GM18861 (cell line): ENCODE measurements around the gene OTULIN.
A peak's percentile ranks its signal among the peaks of the same experiment; 100 is the strongest.

Experiments
- ATAC-seq: cut with Tn5 transposase; IDR thresholded peaks from one replicate; pipeline ENCODE4 v1.9.1; 2021; ENCODE audit not compliant: unreplicated experiment

Gene OTULIN

GRCh38 chr5:14738050-14738449 lies 73.5 kb downstream of the OTULIN start:
- no peak for ATAC-seq

- ATAC-seq: no peak
Measured at GRCh38 chr5:14739538-14739937, 75.0 kb downstream of the OTULIN start.

DNA sequence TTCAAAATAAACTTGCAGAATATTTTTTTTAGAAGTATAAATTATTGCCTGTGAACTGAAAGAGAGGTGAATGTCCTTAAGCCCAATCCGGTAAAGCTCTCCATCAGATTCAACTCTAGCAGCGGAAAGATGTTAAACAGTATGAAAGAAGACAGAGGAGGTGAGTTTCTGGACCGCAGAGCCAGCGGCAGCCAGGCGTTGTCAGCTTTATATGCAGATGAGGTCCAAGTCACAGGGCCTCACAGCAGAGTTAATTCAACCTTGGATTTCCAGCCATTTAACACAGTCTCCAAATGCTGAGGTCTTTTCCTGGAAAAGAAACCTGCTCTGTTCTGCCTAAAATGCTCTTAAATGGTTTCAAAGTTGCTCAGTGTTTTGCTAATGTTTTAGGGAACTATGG lies 75.5 kb downstream of the OTULIN start:
- no peak for ATAC-seq

DNA sequence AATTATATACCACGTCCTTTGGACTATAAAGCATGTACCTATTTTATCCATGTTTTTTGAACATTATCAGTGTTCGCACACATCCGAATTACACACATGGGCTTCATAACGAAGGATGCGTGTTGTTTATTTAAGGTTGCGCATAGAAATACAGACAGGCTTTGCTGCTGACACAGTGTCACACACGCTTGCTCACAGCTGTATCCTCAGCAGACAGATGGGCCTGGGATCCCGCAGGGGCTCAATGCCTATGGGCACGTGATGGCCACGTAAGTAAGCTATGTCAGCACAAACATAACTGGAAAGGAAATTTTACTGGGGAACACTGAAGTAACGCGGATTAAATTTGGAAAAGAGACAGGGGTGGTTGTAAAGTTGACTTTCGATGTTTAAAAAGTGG lies 76.6 kb downstream of the OTULIN start:
- no peak for ATAC-seq

- no peak for ATAC-seq
Measured at GRCh38 chr5:14741801-14742440, 77.4 kb downstream of the OTULIN start.

DNA sequence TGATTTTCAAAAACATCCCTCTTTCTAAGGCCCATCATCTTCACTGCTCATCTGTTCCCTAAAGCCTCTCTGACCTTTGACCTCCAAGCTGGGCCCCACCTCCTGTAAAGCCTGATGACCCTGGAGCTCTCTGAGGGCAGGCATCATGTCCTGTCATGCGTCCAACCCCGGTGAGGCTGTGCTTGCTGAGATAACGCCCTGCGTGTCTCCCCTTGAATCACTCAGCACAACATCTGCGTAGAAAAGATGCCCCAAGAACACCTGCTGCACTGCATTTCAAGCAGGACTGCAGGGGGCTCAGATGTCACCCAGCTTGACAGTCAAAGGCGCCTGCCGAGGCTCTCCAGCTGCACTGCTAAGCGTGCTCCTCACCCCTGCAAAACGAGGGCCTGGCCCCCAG lies 78.0 kb downstream of the OTULIN start:
- no peak for ATAC-seq

- ATAC-seq: no peak
Measured at GRCh38 chr5:14743601-14744295, 79.2 kb downstream of the OTULIN start.

GRCh38 chr5:14744296-14745187 lies 80.0 kb downstream of the OTULIN start:
- ATAC-seq: peak; percentile 65

DNA sequence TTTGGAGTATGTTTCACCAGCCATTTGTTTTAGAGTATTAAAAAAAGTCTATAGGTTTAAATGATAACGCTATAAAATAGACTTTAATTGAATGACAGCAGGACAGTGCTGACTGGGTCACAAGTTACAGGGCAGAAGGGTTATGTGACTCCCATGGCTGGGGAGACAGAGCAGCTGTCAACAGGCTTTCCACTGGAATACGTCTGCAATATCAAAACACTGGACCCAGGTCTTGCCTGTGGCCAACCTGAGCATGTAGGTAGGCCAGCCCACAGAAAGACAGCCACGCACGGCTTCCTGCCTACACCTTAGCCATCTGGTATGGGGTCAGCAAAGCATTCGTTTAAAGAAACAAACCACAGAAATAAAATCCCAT lies 80.7 kb downstream of the OTULIN start:
- ATAC-seq: no peak

- ATAC-seq: no peak
Measured at GRCh38 chr5:14745753-14746152, 81.2 kb downstream of the OTULIN start.

GRCh38 chr5:14748180-14748900 lies 83.8 kb downstream of the OTULIN start:
- ATAC-seq: no peak
